Activated CD8-positive, alpha-beta memory T cell treated with anti-CD3 and anti-CD28 coated beads, Interleukin-2, amount 10 ng/mL, durations not matched to agents 7 days and 5 days (primary cell): Measurements from ENCODE around the gene ST6GALNAC3. TPM values are rescaled to one million over a fixed set of nuclear protein-coding genes. Genes with fewer than 3 reads are reported as not detected.

ENCODE experiments used
- ATAC-seq: fragments of 150-1000 bp; cut with Tn5 transposase; one replicate; pipeline ENCODE4 v1.10.0; 2021; ENCODE audit warnings: moderate library complexity
- CTCF ChIA-PET: fragments of 350-600 bp; sonication (Branson Sonifier 250); formaldehyde crosslinking; loops from one replicate; lab custom pipeline; 2021; ENCODE audit warnings: antibody characterized with exemption; lab: Charles Lee
- DNase-seq: peaks from one replicate; pipeline ENCODE4 v3.0.0-alpha.2; 2020
- H3K27ac Mint-ChIP-seq: one replicate; pipeline ENCODE4 v1.8.0; 2021; ENCODE audit warnings: mild to moderate bottlenecking, mixed read lengths
- H3K27me3 Mint-ChIP-seq: one replicate; pipeline ENCODE4 v1.8.0; 2021; ENCODE audit warnings: mixed read lengths
- H3K36me3 Mint-ChIP-seq: one replicate; pipeline ENCODE4 v1.8.0; 2021; ENCODE audit warnings: mild to moderate bottlenecking, mixed read lengths
- H3K4me1 Mint-ChIP-seq: one replicate; pipeline ENCODE4 v1.8.0; 2021; ENCODE audit warnings: mixed read lengths
- H3K4me3 Mint-ChIP-seq: one replicate; pipeline ENCODE4 v1.8.0; 2021; ENCODE audit warnings: mild to moderate bottlenecking, moderate library complexity, mixed read lengths
- H3K9me3 Mint-ChIP-seq: one replicate; pipeline ENCODE4 v1.8.0; 2022; ENCODE audit warnings: low read depth, mixed read lengths
- total RNA-seq, 2 experiments: library from RNA; stranded (reverse); gene quantifications; one replicate each; pipeline ENCODE4 v1.2.3, GENCODE V29; 2021

The ST6GALNAC3 gene
- total RNA-seq, 2 experiments from 2014 or later = 0.26 to 0.88 TPM

DNA sequence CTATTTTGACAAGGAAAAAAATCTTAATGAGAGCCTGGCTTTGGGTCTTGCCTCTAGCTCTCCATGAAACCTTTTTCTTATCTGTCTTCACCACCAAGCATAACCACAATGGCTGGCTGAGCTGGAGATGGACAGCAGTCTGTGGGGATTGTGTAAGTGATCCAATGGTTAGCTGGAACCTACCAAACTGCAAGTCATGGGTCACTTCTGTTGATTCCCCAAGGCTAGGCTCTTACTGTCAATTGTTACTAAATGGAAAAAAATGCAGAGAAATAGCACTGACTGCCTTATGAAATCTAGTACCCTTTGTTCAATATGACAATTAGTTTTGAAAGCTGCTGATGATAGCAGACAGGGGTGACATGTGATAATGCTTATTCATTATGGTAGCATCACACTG is 359.0 kb downstream of the ST6GALNAC3 start:
- Mint-ChIP-seq H3K9me3 (no peaks in the 10 kb centered on the region), H3K4me1 (no peaks in the 10 kb centered on the region), H3K4me3 (no peak overlapping the region), H3K27ac (no peak overlapping the region), H3K36me3 (no peaks in the 10 kb centered on the region), H3K27me3 (no peaks in the 10 kb centered on the region)
- no peak for DNase-seq
- no peak for ATAC-seq
- CTCF ChIA-PET = no interaction called here

DNA sequence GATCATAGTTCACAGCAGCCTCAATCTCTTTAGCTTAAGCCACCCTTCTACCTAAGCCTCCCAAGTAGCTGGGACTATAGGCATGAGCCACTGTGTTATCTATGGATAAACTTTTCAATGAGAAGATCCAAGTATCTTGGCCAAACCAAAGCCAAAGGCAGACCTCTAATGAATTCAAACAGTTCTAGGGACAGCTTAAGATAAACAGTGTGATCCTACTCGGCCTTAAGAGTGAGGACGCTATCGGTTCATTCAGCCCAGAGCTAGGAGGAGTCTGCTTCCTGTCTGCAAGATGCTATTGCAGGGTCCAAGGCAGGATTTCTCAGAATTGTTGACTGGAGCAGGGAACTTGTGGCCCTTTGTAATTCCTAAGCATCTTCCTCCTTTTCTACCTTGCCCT is 368.7 kb downstream of the ST6GALNAC3 start:
- H3K4me3 Mint-ChIP-seq = no peak overlapping the region
- ATAC-seq = no peak
- H3K4me1 Mint-ChIP-seq = no peaks in the 10 kb centered on the region

DNA sequence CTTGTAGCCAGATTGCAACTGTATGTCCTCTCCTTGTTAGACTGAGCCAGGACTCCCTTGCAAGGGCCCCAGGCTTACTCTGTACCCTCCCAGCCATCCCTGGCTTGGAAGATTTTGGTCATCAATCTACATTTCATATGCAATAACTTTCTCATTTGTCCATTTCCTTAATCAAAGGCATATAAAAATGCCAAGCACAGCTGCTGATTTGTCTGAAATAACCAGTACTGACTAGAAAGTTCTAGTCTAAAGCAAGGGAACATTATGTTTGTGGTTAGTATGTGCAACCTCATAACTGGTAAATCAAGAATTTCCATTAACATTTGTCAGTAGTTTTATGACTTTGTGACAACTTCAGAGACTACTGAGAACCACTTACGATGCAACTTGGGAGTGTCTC is 370.2 kb downstream of the ST6GALNAC3 start:
- ATAC-seq (no peak), DNase-seq (no peak)
- Mint-ChIP-seq H3K4me3 (no peak overlapping the region), H3K9me3 (peaks cover 1% of the 10 kb centered on the region), H3K4me1 (no peaks in the 10 kb centered on the region), H3K27me3 (no peaks in the 10 kb centered on the region), H3K27ac (no peak overlapping the region), H3K36me3 (no peaks in the 10 kb centered on the region)
- CTCF ChIA-PET = no interaction called here

More for the DNA sequence above, 368.7 kb downstream of the ST6GALNAC3 start:
- DNase-seq = no peak
- H3K27ac Mint-ChIP-seq = no peak overlapping the region
- H3K36me3 Mint-ChIP-seq = no peaks in the 10 kb centered on the region
- peaks cover 1% of the 10 kb centered on the region for H3K9me3 Mint-ChIP-seq
- no peaks in the 10 kb centered on the region for H3K27me3 Mint-ChIP-seq
- CTCF ChIA-PET = interaction anchor here (1.4 kb wide), 1 partner anchor 13 kb away, joined by 3 read pairs; no protein-coding TSS in a partner anchor

DNA sequence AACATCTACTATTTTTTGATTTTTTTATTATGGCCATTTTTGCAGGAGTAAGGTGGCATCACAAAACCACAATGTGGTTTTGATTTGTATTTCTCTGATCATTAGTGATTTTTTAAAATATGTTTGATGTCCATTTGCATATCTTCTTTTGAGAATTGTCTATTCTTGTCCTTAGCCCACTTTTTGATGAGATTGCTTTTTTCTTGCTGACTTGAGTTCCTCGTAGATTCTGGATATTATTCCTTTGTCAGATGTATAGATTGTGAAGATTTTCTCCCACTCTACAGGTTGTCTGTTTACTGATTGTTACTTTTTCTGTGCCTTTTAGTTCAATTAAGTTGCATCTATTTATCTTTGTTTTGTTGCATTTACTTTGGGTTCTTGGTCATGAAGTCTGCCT is 375.7 kb downstream of the ST6GALNAC3 start:
- Mint-ChIP-seq H3K27me3 (no peaks in the 10 kb centered on the region), H3K4me3 (no peak overlapping the region), H3K36me3 (no peaks in the 10 kb centered on the region), H3K27ac (no peak overlapping the region), H3K4me1 (peaks cover 4% of the 10 kb centered on the region), H3K9me3 (peaks cover 1% of the 10 kb centered on the region)
- no peak for ATAC-seq
- CTCF ChIA-PET = no interaction called here
- no peak for DNase-seq

DNA sequence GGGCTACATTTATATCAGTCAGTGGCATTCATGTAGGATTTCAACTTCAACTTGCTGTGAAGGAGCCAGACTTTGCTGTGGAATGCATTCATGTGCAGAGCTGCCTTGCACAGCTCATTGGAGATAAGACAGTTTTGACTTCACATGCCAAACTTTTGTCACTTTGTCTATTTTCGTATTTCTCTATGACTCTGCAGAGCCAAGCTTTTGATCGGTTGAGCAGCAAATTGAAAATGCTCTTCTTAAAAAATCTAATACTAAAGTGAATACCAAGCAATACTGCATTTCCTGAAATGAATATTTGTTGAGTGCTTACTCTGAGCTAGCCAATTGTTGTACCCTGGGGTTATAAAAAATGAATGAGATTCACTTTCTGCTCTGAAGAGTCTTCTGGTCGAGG is 388.7 kb downstream of the ST6GALNAC3 start:
- Mint-ChIP-seq H3K4me3 (no peak overlapping the region), H3K27ac (no peak overlapping the region), H3K4me1 (peaks cover 2% of the 10 kb centered on the region), H3K27me3 (no peaks in the 10 kb centered on the region), H3K36me3 (no peaks in the 10 kb centered on the region), H3K9me3 (peaks cover 6% of the 10 kb centered on the region)
- CTCF ChIA-PET = no interaction called here
- ATAC-seq = no peak
- no peak for DNase-seq

DNA sequence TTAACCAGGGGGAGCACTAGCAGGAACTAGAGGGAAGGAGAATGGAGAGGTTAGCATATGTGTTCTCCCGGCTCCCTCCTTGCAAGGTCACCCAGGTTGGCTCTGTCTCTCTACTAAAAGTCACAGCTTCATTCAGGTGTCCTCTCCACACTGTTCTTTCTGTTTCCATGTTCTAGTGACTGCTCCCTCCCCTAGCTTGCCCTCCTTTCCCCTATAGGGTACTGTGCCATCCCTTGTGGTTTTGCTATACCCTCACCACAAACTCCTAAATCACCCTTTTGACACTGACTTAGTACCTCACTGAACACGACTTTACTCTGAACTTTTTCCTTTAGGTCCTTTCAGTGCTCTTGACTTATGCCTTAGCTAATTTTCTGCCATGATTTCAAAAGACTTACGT is 389.3 kb downstream of the ST6GALNAC3 start:
- H3K9me3 Mint-ChIP-seq = peaks cover 6% of the 10 kb centered on the region
- DNase-seq (no peak), ATAC-seq (no peak)
- CTCF ChIA-PET = no interaction called here
- H3K4me3 Mint-ChIP-seq = no peak overlapping the region
- no peaks in the 10 kb centered on the region for H3K27me3 Mint-ChIP-seq
- H3K4me1 Mint-ChIP-seq = peaks cover 2% of the 10 kb centered on the region
- no peak overlapping the region for H3K27ac Mint-ChIP-seq
- H3K36me3 Mint-ChIP-seq = no peaks in the 10 kb centered on the region

DNA sequence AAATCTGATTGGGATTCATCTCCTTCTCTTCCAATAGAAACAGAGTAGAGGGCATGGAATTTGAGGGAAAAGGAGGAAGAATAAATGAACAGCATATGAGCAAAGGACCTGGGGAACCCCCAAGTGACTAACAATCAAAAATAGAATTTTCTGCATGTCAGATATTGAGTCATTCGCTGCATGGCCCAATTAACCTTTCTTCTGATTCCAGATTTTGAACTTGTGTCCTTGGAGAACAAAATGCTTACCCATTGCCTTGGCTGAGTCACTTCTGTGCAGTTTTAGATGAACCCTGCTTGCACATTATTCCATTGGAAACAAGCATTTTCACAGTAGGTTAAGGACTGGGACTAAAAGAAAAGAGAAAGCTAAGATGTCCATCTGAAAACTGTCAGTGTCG is 390.5 kb downstream of the ST6GALNAC3 start:
- no peak for DNase-seq
- ATAC-seq = no peak
- Mint-ChIP-seq H3K27ac (no peak overlapping the region), H3K36me3 (no peaks in the 10 kb centered on the region), H3K9me3 (peaks cover 3% of the 10 kb centered on the region), H3K4me3 (no peak overlapping the region), H3K4me1 (peaks cover 2% of the 10 kb centered on the region), H3K27me3 (no peaks in the 10 kb centered on the region)
- CTCF ChIA-PET = interaction anchor here (0.7 kb wide), 1 partner anchor 910 kb away, joined by 3 read pairs; no protein-coding TSS in a partner anchor

DNA sequence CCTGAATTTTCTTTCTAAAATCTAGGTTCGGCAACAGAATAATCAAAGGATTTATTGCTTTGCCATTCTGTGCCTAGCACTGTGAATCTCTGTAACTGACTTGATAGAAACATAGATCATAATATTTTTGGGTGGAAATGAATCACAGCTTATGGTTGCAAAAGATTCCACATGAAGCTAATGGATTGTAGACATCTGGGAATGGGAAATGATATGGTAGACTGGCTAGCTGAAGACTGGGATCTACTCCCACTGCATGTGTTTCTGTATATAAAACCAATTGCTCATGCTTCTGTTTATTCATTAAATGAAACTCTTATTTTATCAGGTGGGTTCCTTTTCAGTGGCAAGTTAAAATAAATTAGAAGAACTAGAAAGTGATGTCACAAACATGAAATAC is 395.6 kb downstream of the ST6GALNAC3 start:
- Mint-ChIP-seq H3K27ac (no peak overlapping the region), H3K36me3 (no peaks in the 10 kb centered on the region), H3K4me1 (no peaks in the 10 kb centered on the region), H3K9me3 (no peaks in the 10 kb centered on the region), H3K27me3 (no peaks in the 10 kb centered on the region), H3K4me3 (no peak overlapping the region)
- ATAC-seq (no peak), DNase-seq (no peak)
- CTCF ChIA-PET = no interaction called here

DNA sequence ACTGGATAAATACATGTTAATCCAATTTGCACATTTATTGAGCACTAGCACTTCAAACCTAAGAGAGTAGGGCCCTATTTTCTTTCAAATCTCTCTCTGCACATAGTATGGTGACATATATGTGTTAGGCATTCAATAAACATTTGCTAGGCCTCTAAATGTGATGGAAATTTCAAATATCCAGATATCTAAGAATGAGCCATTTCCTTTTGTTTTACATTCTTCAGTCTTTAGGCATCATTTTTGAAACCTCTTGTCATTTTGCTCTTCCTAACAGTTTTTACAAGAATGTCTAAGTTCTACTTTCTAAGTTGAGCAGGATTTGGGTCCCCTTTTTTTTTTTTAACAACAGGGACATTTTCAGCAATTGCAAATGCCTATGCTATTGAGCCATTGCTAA is 397.0 kb downstream of the ST6GALNAC3 start:
- CTCF ChIA-PET = no interaction called here
- H3K27ac Mint-ChIP-seq = no peak overlapping the region

DNA sequence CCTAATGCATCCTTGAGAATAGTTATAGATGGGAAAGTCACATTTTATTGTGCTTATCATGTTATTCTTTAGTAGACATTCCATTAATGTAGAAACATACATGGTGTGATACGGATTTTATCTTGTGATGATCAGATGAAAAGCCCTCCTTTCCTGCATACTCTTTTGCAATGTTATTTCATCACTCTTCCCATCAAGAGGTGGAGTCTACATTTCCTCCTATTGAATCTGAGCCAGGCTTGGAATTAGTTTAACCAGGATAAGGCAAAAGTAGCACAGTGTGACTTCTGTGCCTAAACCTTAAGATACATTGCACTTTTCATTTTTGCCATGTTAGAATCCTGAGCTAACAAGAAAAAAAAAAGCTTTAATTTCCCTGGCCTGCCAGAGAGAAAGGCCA is 399.0 kb downstream of the ST6GALNAC3 start:
- ATAC-seq (no peak), DNase-seq (no peak)
- Mint-ChIP-seq H3K27me3 (no peaks in the 10 kb centered on the region), H3K4me3 (no peak overlapping the region), H3K9me3 (no peaks in the 10 kb centered on the region), H3K36me3 (no peaks in the 10 kb centered on the region), H3K27ac (no peak overlapping the region), H3K4me1 (no peaks in the 10 kb centered on the region)
- CTCF ChIA-PET = no interaction called here

More for the DNA sequence above, 397.0 kb downstream of the ST6GALNAC3 start:
- Mint-ChIP-seq H3K4me1 (no peaks in the 10 kb centered on the region), H3K4me3 (no peak overlapping the region), H3K36me3 (no peaks in the 10 kb centered on the region), H3K27me3 (no peaks in the 10 kb centered on the region), H3K9me3 (no peaks in the 10 kb centered on the region)
- ATAC-seq (no peak), DNase-seq (no peak)

DNA sequence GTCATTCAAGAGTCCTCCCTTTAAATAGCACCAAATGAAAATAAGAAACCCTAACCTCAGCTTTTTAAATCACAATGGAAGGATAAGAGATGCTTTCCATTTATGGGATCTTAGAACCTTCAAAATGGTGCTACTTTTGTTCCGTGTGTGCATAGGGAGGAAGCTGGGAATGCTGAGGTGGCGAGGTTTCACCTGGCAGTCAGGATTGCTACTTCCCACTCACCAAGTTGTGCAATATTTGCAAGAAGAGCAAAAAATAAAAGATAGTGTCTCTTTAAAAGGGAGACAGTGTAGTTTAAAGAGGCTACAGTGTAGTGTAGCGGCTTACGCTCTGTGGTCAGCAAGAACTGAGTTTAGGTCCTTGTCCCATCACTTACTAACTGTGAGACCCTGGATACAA is 400.4 kb downstream of the ST6GALNAC3 start:
- no peaks in the 10 kb centered on the region for H3K4me1 Mint-ChIP-seq
- H3K9me3 Mint-ChIP-seq = peaks cover 3% of the 10 kb centered on the region
- no peak overlapping the region for H3K27ac Mint-ChIP-seq
- no peaks in the 10 kb centered on the region for H3K36me3 Mint-ChIP-seq
- CTCF ChIA-PET = no interaction called here
- DNase-seq = no peak
- H3K4me3 Mint-ChIP-seq = no peak overlapping the region
- no peak for ATAC-seq
- no peaks in the 10 kb centered on the region for H3K27me3 Mint-ChIP-seq

DNA sequence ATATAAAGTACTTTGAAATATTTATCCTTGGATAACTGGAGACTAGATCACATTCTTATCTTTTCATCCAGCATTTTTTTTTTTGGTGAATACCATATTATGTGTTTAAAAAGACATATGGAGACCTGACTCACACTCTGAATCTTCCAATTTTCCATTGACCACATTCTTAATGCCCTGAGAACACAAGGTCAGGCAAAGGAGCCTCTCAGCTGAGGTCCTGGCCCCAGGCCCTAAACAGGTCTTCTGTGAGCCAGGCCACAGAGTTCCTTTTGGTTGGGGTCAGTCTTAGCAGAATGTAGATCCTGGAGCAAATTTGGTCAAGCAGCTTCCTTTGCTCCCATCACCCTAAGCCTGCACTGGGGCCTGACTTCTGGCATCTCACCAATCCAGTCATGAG is 402.6 kb downstream of the ST6GALNAC3 start:
- CTCF ChIA-PET = no interaction called here
- no peaks in the 10 kb centered on the region for H3K4me1 Mint-ChIP-seq

DNA sequence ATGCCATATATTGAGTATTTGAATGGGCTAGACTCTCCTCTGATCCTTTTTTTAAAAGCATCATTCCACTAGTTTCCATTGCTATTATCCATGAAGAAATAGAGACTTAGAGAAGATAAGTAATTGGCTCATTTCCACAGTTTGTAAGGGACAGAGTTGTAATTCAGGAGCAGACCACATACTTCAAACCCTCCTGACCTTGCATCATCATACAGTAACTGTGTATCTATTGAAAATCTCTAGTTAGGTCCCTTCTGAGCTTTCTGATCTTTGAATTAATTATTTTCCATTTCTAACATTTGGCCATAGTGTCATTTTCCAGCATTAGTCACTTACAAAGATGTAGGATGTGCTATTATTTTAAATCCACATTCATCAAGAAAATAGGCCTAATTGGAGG is 406.3 kb downstream of the ST6GALNAC3 start:
- Mint-ChIP-seq H3K27me3 (no peaks in the 10 kb centered on the region), H3K4me1 (no peaks in the 10 kb centered on the region), H3K4me3 (no peak overlapping the region), H3K36me3 (no peaks in the 10 kb centered on the region), H3K27ac (no peak overlapping the region), H3K9me3 (peaks cover 3% of the 10 kb centered on the region)
- DNase-seq (no peak), ATAC-seq (no peak)
- CTCF ChIA-PET = no interaction called here

More for the DNA sequence above, 402.6 kb downstream of the ST6GALNAC3 start:
- Mint-ChIP-seq H3K27ac (no peak overlapping the region), H3K9me3 (peaks cover 3% of the 10 kb centered on the region), H3K27me3 (no peaks in the 10 kb centered on the region), H3K36me3 (no peaks in the 10 kb centered on the region), H3K4me3 (no peak overlapping the region)
- ATAC-seq = no peak
- no peak for DNase-seq

DNA sequence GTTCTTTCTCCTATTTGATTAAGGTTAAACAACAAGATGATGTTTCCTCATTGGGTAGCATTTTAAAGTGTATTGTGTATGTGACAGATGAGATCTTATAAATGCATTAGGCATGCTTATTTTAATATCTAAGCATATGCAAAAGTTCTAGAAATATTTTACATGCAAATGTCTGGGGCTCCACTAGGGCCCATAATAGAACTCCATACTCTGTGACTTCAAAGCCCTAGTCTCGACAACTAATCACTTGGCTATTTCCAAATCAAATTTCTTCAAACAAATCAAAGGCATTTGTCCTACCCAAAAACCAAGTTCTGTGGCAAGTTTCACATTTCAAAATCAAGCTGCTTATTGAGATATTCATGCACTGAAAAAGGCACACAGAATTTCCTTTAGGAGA is 407.1 kb downstream of the ST6GALNAC3 start:
- H3K27me3 Mint-ChIP-seq = no peaks in the 10 kb centered on the region
- ATAC-seq = no peak
- CTCF ChIA-PET = no interaction called here
- H3K27ac Mint-ChIP-seq = no peak overlapping the region
- peaks cover 3% of the 10 kb centered on the region for H3K9me3 Mint-ChIP-seq
- DNase-seq = no peak
- H3K36me3 Mint-ChIP-seq = no peaks in the 10 kb centered on the region
- H3K4me1 Mint-ChIP-seq = no peaks in the 10 kb centered on the region
- no peak overlapping the region for H3K4me3 Mint-ChIP-seq

DNA sequence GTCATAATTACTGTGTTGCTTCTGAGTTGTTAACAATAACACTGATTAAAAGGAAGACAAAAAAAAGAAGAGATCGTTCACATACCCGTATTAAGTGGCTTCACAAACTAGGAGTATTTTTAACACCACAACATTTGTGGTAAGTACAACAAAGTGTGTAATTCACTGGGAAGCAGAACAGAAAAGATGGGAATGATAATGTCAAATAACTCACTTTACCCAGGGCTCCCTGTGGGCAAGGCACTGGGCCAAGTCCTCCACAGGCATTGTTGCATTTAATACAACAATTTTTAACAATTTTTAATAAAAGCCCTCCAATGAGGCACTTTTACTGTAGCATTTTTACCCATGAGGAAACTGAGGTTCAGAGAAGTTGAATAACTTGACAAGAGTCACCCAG is 407.7 kb downstream of the ST6GALNAC3 start:
- H3K27ac Mint-ChIP-seq = no peak overlapping the region
- no peak for DNase-seq
- CTCF ChIA-PET = no interaction called here
- H3K27me3 Mint-ChIP-seq = no peaks in the 10 kb centered on the region
- H3K4me1 Mint-ChIP-seq = no peaks in the 10 kb centered on the region
- no peak for ATAC-seq
- no peaks in the 10 kb centered on the region for H3K36me3 Mint-ChIP-seq
- H3K4me3 Mint-ChIP-seq = no peak overlapping the region
- H3K9me3 Mint-ChIP-seq = peaks cover 3% of the 10 kb centered on the region
